Stimulated activated CD4-positive, alpha-beta T cell treated with anti-CD3 and anti-CD28 coated beads, Interleukin-15, amount 100 ng/mL, for 24 hours (primary cell): ENCODE data around the gene GSPT1.

ENCODE experiments used
- DNase-seq: peaks from one replicate; pipeline ENCODE4 v3.0.0-alpha.2; 2020

GSPT1 gene

DNA sequence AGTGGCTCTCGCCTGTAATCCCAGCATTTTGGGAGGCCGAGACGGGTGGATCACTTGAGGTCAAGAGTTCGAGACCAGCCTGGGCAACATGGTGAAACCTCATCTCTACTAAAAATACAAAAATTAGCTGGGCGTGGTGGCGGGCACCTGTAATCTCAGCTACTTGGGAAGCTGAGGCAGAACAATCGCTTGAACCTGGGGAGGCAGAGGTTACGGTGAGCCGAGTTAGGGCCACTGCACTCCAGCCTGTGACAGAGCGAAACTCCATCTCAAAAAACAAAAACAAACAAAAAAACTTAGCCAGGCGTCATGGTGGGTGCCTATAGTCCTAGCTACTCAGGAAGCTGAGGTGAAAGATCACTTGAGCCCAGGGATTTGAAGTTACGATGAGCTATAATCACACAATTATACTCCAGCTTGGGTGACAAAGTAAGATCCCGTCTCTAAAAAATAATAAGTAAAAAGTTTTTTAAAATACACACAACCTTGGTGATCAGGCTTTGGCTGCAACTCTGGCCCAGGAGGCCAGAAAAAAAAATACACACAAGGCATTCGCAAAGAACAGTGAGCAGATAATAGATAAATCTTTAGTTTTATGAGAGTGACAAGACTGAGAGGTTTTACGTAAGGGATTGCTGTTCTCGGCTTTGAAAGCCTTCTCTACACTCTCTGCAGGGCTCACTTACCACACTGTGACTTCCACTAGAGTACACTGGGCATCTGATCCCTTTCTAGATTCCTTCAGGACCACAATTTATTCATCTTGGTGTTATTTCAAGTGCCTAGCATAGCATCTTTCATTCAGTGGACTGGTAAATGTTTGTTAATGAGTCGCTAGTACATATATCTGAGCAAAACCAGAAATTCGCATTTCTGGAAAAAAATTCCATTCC lies 5.9 kb downstream of the GSPT1 start:
- DNase-seq = no peak

DNA sequence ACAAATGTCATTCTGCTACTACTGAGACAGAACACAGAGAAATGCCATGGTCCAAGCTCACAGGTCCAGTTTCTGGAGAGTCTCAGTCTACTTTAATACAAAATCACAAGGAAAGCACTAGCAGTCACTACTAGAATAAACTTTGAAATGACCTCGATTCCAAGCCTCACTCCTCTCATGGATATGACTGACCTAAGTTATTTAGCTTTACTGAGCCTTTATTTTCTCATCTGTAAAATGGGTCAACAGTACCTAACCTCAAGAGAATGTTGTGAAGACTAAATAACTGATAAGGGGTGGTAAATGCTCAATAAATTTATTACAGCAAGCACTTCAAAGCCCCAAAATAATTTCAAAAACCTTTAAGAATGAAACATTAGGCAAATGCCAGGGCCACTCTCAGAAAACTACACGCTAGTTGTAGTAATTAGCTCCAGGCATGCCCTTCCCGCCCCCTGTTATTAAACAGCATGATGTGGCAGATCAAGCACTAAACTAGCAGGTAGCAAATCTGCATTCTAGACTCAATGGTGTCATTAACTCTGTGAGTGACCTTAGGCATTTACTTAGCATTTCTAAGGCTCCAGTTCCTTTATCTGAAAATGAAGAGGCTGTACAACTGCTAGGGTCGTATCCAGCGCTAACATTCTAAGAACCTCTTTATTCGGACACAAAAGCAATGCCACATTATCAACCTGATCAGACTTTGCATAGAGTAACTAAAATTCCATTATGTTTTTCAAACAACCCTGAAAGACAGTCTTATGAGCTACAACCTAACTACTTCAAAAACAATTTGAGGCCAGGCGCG lies 8.4 kb downstream of the GSPT1 start:
- DNase-seq = no peak

DNA sequence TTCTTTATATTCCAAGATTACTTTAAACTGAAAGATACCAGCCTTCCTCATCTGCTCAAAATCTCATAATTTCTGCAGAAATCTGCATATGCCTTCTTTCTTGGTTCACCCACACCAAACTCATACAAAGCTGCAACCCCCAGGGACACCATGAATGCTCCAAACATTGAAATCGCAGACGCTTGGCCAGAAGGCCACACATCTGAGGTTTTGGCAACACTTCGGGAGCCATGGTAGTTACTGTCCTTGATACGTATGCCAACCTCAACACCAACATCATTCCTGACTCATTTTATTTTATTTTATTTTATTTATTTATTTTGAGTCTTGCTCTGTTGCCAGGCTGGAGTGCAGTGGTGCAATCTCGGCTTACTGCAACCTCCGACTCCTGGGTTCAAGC lies 11.8 kb downstream of the GSPT1 start:
- DNase-seq = no peak

DNA sequence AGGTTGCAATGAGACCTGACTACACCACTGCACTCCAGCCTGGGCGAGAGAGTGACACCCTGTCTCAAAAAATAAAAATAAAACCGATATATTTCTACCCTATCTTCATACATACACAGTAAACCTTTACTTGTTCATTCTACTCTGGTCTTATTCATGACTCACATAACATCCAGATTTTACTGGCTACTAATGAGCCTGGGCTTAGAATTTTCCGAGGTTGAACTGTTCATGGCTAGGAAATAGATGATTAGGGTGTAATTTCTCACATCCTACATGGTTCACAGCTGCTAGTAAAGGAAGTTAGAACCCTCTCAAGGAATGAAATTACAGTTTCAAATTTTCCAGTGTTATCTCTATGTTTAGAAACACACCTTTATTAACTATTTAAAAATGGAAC lies 14.7 kb downstream of the GSPT1 start:
- no peak for DNase-seq

DNA sequence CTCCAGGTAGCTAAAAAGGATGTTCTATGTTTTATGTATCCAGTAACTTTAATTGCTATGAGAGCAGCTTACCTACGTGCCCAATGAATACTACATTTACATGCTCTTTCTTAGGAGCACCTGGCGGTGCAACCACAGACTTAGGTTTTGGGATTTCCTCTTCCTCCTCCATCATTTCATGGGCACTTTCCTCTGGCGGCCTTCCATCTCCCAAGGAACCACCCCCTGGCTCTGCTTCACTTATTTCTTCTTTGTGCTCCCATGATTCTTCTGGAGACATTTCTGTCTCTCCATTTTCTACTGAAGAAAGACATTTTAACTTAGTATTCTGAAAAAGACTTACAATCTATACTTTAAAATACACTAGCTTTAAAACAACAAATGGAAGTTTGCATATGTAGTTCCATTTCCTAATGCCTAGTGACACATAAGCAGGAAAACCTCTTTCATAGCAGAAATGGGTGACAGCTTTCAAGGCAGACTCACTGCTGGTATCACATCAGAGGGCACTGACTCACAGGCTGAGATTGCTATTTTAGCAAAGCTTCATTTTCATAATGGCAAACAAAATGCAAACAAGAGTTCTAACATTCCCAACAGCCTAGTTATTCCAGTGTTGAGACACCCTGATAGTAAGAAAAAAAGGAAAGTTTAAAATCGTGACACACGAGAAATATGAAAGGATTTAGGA lies 19.1 kb downstream of the GSPT1 start:
- DNase-seq = no peak

DNA sequence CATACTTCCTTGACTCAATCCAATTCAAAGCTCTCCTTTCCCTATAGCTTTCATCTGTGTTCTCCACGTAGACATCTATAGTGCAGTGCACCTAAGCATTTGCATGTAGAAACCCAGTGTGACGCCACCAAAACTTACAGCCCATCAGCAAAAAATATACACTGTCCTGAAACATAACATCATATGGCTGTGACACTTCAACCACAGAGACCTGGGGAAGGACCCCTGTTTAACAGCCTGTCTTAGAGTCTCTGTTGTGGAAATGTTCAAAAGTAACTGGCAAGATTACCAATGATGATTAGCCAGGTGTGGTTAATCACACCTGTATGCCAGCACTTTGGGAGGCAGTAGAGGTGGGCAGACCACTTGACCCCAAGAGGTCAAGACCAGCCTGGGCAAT lies 22.2 kb downstream of the GSPT1 start:
- DNase-seq = no peak

DNA sequence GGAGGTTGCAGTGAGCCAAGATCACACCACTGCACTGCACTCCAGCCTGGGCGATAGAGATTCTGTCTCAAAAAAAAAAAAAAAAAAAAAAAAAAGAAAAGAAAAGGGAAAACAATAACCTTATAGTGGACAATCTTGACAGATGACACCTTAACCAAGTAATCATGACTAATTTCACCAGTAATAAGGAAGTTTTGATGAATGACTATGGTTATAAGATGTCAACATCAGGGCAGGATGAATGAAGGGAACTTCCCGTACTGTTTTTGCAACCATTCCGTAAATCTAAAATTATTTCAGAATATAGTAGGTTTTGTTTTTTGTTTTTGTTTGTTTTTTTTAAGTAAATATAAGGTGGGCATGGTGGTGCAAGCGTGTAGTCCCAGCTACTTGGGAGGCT lies 23.0 kb downstream of the GSPT1 start:
- no peak for DNase-seq

DNA sequence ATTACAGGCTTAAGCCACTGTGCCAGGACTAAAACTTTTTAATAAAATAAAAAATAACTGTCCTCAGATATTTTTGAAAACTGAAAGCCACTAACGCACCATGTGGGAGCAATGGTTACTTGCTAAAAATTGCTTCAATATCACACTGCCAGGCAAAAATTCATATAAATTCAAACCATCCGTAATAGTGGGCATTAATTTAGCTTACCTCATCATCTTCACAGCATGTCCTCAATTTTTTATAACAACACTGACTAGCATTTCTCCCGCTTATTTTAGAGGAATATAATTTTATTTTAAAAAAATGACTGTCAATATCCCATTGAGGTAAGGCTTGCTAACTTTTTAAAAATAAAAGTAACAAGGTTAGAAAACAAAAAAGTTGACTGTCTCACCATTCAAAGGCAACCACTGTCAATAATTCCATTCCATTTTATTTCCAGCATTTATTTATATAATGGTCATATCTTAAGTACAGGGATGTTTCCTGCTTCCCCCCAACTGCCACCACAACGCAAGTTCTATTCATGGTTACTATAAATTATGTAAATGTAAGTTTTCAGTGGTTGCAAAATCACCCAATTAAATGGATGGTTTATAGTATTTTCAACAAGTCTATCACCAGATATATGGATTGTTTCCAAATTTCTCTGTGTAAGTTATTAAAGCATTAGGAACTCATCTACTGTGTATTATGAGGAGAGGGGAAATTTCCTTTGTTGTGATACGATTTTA lies 25.4 kb downstream of the GSPT1 start:
- DNase-seq = no peak

DNA sequence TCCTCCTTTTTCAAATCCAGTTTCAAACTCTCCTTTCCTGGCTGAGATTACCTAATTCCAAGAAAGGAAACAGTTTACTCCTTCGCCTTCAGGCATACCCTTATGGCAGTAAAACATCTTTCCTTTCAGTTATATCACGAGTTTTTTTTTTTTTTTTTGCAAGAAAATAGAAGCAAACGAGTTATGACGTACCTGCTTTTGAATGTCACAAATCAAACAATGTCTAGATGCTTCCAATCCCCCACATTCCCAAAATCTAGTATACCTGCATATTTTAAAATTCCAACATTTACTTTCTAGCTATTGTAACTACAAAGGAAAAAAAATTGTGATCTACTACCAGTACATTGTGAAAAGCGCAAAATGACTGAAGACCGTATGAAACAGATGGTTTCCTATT lies 28.9 kb downstream of the GSPT1 start:
- DNase-seq = no peak

DNA sequence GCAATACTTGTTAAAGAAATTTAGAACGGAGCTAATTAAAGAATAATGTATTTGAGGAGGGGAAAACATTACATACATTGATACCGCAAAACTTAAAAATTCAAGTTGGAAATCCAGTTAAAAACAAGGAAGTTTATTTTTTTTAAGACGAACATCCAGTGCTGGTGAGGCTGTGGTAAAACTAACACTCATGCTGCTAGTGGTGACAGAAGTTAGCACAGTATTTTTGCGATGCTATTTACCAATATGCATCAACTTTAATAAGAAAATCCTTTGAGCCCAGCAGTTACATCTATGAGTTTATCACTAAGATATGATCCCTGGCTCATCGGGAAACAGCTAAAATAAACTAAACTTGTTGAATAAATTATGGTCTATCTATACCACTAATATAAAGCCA lies 31.7 kb downstream of the GSPT1 start:
- DNase-seq = no peak

DNA sequence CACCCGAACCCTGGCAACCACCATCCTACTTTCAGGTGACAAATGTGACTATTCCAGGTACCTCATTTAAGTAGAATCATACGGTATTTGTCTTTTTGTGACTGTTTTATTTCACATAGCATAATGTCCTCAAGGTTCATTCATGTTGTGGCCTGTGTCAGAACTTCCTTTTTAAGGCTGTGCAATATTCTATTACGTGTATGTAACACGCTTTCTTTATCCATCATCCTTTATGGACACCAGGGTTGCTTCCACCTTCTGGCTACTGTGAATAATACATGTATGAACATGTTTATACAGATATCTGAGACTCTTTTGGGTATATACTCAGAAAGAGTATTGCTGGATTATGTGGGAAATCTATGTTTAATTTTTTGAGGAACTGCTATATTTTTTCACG lies 35.7 kb downstream of the GSPT1 start:
- DNase-seq = no peak

DNA sequence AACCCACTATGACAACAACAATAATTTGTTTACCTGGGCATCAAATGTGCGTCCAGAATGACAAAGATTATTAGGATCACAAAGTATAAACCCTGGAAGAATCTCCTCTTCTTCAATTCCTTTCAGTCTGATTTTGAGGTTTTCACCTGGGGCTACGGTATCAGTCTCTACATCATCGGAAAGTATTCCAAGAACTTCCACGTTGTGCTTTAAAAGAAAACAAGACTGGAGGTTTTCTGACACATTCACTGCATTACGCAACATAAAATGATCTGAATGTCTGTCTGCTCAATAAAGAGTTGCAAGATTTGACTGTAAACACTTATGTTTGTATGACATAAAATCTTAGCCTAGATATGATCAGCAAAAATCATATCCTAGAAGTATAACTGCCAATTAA lies 38.4 kb downstream of the GSPT1 start:
- no peak for DNase-seq

DNA sequence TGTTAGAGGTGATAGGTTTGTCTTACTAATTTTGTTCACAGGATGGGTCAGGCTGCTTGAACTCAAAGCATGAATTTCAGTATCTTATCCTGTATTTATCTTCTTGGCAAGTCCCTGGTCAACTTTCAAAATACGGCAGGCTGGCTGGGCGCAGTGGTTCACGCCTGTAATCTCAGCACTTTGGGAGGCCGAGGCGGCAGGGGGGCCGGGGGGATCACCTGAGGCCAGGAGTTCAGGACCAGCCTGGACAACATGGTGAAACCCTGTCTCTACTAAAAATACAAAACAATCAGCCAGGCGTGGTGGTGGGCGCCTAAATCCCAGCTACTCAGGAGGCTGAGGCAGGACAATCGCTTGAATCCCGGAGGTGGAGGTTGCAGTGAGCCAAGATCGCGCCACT lies 39.5 kb downstream of the GSPT1 start:
- DNase-seq = no peak

DNA sequence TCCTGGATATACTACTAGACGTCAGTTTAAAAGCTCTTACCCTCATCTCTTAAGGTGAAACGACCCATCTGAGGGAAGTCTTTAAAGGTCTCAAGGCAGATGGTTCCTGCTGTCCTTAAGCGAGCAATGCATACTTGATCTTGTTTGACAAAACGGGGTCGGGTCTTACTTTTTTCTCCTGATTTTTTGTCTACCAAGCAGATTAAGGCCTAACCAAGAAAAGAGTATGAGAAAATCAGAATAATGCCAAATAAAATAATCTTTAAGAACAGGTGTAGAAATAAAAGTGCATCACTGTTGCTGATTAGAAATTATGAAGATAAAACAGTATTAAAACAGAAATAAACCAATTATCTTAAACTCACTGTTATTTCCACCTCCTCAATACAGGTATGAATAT lies 40.0 kb downstream of the GSPT1 start:
- DNase-seq = no peak

DNA sequence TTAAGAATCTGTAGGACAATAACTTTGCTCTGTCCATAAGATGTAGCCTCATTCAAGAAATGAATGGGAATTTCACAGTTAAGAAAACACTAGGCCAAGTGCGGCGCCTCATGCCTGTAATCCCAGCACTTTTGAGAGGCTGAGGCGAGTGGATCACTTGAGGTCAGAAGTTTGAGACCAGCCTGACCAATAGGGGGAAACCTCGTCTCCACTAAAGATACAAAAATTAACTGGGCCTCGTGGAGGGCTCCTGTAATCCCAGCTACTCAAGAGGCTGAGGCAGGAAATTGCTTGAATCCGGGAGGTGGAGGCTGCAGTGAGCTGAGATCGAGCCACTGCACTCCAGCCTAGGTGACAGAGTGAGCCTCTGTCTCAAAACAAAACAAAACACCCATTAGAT lies 44.6 kb downstream of the GSPT1 start:
- no peak for DNase-seq

DNA sequence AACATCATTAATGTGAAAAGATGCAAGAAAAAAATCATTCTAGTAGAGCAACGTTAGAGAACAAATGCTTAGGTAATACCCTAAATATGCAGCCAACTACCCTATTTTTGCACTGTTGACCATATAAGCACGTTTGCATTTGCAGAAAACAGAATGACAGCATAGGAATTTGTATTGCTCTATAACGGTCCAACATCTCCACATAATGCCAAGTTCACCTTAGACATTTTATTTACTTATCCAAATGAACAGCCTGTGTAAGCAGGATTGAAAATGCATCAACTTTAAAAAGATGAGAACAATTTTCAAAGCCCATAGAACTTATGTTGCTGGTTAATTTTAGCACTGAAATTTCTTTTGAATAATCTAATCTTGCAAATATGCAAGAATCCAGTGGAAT lies 45.4 kb downstream of the GSPT1 start:
- no peak for DNase-seq

DNA sequence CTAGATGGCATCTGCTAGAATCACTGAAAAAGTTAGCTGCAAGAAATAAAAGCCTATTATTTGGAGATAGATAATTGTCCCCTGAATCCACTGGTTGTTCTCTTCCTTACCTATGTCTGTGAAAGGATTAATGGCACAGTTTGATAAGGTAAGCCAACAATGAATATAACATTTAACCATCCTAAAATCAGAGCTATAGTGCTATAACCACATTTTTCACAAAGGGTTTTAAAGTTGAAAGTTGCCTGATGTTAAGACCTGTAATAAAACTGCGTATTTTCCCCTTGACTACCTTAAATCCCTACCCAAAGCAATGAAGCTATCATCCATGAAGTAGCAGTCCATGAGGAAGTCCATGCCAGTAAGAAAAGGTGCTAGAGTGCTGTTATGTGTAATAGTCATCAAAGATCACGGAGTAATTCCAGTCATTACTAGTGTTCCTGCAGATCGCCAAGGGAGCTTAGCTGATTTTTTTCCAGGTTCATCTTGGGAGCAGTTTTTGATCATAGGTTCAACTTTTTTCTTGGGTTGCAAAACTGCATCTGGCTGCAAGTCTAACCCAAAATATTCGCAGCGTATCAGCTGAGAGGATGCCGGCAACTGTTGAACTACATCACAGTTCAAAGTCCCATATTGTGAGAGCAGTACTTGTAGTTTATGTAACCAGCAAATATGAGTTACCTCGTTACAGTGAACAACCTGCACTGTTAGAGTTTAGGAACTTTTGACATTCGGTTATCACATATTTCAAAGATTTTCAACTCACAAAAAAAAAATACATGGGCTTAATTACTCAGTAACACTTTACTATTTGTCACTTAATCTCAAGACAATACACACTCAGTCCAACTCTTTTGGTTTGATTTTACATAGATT lies 46.2 kb downstream of the GSPT1 start:
- no peak for DNase-seq

DNA sequence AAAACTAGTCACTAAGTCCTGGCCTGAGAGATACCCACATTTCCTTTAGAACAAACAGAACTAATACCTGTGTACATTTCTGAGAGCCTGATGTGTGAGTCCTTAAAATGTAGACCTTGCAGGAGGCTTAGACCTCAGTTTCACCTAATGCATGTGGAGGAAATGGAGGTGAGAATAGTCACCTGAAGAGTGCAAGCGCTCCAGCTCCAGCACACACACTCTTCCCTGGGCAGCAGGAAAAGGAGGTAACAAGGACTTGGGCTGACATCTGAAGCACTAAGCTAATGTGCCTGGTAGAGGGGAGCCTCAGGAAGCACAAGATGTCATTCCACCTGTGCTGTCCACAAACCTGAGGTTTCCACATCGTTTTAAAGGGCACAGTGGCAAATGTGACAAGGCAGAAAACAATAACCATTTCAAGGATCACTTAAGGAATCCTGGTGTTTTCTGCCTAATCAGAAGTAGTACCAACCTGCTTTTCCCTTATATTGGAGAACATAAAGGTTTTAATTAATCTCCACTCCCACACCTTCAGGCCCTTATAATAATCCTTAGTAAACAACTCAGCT lies 47.3 kb downstream of the GSPT1 start:
- DNase-seq = no peak

DNA sequence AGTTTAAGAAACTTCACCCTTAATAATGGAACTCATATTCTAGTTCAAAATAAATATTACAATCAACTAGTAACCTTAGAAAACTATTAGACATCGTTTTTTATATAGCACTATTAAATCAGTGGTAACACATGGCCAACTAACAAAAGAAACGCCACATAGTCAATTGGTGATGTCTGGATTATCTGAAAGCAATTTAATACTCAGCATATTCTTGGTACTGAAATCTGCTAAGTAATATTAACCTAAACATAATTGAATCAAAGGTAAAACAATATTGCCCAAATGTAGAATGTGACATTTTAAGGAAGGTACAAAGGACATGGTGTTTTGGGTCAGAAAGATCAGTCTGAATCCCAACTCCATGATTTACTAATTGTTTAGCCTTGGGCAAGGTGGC lies 53.3 kb downstream of the GSPT1 start:
- no peak for DNase-seq

DNA sequence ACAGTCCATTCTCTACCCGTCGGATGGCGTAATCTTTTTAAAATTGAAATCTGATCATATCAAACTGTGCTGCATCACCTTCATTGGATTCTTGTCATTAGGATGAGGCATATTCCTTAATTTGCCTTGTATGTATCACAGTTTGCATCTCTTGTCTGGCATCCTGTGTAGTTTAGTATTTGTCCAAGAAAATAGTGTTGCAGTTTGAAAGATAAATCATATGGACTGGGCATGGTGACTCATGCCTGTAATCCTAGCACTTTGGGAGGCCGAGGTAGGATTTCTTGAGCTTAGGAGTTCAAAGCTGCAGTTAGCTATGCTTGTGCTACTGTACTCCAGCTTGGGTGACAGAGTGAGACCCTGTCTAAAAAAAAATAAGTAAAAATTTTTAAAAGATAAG lies 58.6 kb downstream of the GSPT1 start:
- DNase-seq = no peak

DNA sequence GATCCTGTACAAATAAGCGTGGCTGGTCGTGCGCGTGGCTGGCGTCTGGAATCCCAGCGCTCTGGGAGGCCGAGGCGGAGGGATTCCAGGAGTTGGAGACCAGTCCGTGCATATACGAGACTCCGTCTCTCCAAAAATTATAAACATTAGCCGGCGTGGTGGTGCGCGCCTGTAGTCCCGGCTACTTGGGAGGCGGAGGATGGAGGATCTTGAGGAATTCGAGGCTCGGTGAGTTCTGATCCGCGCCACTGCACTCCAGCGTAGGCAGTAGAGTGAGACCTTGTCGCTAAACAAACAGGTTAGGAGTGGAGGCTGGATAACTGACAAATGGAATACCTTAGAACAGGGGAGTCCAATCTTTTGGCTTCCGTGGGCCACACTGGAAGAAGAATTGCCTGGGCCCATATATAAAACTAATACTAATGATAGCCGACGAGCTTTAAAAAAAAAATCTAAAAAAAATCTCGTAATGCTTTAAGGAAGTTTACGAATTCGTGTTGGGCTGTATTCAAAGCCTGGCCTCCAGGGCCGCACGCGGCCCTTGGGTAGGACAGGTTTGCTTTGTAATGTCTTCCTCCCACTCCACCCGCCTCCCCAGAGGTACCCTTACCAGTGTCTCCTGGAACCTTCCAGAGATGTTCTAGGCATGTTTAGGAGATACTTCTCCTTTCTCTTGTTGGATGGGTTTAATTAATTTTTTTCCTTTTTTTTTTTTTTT lies 63.5 kb downstream of the GSPT1 start:
- no peak for DNase-seq
